NCI-H82 treated with DMSO at 0.1 percent for 48 hours (cell line): ENCODE data around the gene NUBPL.
"Not testable (repeated sequence)": the region's sequence is repeated elsewhere in the genome, so short reads cannot be mapped to it uniquely, and the experiment has no call there.

Source experiments
- DNase-seq: peaks from one replicate; lab custom pipeline; 2025; ENCODE audit not compliant: unreplicated experiment; lab: John Stamatoyannopoulos, UW

Gene NUBPL

DNA sequence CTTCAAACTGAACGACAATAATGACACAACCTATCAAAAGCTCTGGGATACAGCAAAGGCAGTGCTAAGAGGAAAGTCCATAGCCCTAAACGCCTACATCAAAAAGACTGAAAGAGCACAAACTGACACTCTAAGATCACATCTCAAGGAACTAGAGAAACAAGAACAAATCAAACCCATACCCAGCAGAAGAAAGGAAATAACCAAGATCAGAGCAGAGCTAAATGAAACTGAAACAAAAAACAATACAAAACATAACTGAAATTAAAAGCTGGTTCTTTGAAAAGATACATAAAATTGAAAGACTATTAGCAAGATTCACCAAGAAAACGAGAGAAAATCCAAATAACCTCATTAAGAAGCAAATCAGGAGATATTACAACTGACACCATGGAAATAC, 306.9 kb downstream of the NUBPL start:
- DNase-seq: not testable (repeated sequence)

DNA sequence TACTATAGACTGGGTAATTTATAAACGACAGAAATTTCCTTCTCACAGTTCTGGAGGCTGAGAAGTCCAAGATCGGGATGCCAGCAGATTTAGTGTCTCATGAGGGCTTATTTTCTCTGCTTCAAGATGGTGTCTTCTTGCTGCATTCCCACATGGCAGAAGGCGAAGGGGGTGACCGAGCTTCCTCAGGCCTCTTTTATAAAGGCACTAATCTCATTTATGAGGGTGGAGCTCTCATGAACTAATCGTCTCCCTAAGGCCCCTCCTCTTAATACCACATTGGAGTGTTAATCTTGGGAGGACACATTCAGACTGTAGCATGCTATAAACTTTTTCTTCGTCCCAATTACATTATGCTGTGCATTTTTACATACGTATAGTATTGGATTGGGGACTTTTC, 315.5 kb downstream of the NUBPL start:
- DNase-seq: peak; percentile 71

DNA sequence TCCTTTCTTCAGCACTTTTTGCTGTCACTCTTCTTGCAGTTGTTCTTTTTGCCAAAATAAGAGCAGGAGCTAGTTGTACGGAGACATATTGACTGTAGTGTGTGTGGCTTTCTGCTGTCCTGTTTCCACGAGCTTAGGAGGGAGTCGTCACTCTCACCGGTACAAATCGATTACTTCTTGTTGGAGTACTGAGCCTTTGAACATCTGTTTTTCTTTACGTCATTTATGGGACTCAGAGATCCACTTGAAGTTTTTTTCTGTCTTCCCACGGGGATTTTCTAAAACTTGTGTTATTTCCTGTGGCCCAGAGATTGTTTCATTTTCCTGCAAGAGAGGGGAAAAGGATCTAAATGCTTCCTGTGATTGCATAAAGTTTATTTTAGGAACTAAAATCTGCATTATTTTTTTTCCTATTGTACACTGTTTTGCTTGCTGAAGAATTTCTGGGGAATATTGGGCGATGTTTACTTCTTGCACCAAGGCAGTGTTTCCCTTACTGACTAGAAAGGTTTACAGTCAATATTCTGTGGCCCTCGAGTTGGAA, 316.1 kb downstream of the NUBPL start:
- DNase-seq: peak; percentile 6

DNA sequence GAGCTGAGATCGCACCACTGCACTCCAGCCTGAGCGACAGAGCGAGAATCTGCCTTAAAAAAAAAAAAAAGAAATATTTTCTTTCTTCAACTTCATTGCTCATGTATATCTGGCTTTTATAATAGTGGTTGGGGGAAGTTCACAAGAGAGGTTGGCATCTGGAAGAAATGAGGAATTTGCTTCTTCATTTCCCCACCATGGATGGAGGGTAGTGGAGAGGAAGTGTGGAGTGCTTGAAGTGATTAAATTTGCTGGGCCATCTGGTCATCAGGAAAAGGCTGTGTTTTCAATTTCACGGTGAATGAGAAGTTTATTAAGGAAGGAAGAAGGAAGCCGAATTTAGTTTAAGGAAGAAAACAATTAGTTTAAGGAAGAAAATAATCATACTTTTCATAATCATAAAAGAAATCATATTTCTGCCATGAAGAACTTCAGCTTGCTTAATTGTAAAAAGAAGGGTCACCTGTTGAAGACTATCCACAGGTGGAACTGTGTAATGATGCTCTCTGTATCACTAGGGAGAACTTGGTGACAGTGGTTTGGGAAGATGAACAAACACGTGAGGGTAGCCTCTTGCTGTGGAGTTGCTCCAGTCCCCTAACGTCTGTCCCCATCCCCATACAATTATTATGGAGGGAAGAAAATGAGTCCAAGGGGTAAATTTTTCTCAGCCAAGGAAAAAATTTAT, 318.6 kb downstream of the NUBPL start:
- DNase-seq: no peak

DNA sequence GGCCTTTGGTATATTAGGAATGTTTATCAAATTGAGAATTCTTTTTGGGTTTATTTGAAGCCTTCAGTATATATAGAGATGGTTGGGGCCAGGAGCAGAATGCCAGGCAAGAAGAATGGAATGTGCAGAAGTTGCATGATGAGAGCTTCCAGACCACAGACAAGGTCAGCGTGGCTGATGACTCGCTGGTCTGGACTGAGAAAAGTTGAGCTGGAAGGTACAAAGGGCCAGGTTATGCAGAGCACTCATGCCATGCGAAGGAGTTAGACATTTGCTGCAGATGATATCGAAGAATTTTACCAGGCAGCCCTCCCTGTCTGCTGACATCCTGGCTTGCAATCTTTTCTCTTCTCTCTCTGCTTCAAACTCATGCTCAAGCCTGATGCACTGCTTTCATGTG, 319.7 kb downstream of the NUBPL start:
- no peak for DNase-seq

DNA sequence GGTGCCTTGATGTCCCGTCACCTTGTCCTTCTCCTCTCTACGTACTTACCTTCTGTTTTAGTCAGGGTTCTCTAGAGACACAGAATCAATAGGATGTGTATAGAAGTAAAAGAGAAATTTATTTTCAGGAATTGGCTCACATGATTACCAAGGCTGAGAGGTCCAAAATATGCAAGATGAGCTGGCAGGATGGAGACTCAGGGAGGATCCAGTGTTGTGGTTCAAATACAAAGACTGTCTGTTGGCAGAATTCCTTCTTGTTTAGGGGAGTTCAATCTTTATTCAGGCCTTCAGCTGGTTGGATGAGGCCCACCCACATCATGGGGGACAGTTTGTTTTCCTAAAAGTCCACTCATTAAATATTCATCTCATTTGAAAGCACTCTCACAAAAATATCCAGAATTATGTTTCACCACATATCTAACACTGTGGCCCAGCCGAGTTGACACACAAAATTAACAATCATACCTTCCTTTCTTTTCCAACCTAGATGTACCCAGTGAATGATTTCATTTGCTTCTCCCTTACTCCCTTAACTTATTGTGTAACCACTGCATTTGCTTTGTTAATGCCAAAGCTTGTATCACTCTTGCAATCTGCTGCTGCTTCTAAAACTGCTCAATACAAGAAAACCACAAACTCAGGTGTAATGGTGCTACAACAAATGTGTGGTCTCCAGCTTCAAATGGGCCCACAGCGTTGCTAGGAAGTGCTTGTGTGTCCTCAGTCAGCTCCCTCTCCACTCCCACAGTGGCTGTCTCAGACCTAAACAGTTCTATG, 320.5 kb downstream of the NUBPL start:
- no peak for DNase-seq

DNA sequence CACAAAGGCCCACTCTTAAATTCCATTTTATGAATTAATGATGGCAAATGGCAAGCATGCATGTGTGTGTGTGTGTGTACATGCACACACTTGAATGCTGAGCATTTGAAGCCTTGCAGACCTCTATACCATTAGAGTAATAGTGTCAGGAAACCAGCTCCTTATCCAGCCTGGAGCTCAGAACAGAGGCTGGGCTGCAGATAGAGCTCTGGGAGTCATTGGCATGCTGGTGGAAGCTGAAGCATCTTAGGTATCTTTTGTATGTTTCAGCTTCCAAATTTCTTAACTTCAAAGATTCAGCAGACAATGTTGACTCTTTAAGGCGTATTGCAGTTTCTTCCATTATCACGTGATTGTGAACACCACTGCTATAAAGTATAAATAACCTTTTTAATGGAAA, 323.0 kb downstream of the NUBPL start:
- no peak for DNase-seq

DNA sequence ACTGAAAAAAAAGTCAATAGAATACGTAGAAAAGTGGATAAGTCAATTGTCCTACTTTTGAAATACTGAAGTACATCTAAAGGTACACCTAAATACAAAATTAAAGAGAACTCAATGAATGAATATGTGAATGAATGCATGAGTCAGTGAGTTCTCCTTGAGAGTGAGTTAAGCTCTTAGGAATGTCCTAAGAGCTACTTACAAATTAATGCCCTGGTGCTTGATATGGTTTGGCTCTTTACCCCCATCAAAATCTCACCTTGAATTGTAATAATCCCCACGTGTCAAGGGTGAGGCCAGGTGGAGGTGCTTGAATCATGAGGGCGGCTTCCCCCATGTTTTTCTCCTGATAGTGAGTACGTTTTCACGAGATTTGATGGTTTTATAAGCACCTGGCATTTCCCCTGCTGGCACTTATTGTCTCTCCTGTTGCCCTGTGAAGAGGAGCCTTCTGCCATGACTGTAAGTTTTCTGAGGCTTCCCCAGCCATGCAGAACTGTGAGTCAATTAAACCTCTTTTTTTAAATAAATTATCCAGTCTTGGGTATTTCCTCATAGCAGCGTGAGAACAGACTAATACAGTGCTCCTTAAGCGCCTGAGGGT, 323.7 kb downstream of the NUBPL start:
- DNase-seq: no peak

DNA sequence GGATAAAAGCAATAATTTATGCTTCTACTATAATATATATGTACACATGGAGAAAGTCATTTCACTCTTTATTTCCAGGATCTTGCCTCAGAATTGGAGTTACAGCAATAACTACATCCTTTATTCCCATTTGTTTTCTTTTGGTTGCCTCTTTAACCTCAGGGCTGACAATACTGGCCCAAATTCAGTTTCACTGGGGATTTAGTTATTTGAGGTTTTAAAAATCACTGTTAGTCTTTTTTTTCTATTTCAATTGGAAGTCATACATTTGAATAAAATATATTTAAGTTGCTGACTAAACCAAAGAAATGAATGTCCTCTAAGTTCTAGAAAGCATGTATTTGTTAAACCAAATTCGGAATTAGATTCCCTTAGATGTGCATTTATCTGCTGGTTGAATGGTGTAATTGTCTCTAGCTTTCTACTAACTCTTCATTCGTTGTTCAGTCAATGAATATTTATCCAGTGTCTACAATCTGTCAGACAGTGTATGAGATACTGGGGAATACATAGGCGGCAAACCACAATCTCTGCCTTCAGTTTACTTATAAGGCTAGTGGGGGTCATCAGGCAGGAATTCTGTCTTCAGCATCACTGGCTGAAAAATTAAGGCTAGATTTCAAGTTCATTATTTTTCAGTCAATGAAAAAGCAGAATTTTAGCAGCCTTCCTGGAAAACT, 325.1 kb downstream of the NUBPL start:
- no peak for DNase-seq

- no peak for DNase-seq
Measured at GRCh38 chr14:31887929-31888580, 326.9 kb downstream of the NUBPL start.

DNA sequence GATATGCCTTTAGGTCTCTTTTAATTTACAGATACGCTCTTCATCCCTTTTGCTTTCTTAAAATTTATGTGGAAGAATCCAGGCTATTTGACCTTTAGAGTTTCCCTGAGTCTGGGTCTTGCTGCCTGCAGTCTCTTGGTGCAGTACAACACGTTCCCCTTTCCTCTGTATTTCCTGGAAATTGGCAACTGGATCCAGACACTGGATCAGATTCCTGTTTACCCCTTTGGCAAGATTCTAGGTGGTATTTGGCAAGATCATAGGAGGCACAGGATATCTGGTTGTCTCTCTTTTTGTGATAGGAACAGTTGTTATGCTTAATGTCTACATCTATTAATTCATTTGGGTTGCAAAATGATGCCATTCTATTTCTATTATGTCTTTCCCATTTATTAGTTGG, 328.1 kb downstream of the NUBPL start:
- no peak for DNase-seq

DNA sequence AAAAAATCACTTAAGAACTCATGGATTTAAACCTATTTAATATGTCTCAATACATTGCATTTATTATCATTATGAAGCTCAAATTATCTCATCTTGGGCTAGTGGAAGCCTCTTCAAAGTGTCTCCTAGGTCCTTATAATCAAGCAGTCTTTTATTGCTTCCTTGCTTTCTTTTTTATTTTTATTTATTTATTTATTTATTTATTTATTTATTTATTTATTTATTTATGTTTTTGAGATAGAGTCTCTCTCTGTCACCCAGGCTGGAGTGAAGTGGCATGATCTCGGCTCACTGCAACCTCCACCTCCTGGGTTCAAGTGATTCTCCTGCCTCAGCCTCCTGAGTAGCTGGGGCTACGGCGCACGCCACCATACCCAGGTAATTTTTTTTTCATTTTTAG, 329.0 kb downstream of the NUBPL start:
- DNase-seq: not testable (repeated sequence)

DNA sequence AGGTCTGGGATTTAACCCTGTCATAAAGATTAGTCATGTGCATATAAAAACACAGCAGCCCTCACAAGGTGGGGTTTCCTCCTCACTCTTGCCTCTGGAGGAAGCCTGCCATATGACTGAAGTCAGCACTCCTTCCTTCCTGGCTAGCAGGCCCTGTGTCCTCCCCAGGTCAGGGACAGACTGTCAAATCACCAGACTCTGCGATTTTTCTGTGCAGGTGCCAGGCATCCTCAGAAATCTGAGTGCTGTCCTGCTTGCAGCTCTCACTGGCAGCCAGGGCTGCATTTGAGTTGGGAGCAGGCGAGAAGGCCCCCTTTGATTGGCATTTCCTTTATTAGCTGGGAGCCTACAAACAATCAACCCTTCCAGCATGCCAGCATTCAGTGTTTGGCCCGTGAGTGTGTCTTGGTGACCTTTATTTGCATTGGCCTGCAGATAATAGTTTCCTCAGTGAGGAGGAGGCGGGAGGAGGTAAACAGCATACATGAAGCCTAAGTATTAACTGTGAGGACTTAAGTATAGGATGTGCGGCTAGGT, 332.1 kb downstream of the NUBPL start:
- DNase-seq: no peak

DNA sequence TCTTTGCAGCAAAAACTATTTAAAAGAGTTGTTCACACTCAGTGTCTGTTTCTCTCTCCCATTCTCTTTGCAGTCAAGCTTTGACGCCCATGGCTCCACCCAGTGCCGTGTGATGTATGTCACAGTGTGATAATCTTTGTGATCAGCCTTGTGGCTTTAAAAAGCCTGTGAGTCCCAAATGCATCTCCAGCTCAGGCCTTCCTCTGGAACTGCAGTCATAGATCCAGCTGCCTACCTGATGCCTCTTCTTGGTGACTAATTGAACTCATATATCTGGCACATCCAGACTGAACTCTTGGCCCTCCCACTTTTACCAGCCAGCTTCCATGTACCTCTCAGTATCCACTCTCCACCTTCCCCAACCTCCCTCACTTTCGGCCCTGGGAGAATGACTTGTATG, 333.1 kb downstream of the NUBPL start:
- DNase-seq: no peak

GRCh38 chr14:31895206-31895605, 334.0 kb downstream of the NUBPL start:
- no peak for DNase-seq

GRCh38 chr14:31895646-31896045, 334.4 kb downstream of the NUBPL start:
- DNase-seq: no peak

DNA sequence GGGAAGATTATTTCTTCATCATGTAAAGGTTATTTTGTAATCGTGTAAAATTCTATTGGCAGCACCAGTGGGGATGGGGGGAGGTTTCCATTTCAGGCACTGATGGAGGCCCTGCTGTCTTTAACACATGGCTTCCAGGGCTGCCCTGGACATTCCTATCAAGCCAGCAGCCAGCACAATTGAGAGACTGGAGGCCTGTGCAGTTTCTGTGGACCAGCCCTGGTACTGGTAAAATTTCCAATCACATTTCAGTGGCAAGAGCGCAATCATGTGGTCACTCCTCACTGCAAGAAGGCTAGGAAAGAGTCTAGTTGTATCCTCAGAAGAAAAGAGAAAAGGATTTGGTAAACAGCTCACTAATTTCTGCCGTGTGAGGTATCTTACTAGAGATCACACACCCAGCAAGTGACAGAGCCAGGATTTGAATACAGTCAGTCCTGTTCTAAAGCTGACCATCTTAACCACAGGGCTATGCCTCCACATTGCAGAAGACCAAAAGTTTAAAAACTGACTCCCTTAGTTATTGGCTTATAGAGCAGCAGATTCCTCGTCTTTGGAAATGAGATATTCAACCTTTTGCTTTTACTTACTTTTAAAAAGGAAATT, 336.5 kb downstream of the NUBPL start:
- no peak for DNase-seq

- DNase-seq: no peak
Measured at GRCh38 chr14:31898838-31899528, 337.8 kb downstream of the NUBPL start.

DNA sequence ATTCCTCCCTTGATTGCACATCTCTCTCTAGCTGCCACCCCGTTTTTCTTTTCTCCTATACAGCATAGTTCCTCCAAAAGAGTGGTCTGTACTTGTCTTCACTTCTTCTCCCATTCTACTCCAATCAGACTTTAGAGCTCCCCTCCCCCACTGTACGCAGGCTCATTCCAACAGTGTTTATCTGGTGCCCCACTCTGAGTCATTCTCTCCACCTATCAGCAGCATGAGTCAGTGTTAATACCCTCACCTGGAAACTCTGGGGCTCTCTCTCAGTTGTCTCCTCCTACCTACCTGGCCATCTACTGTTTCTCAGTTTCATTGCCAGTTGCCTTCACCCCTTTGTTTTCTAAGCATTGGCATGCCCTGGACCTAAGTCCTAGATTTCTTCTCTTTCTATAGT, 340.8 kb downstream of the NUBPL start:
- no peak for DNase-seq
